Stimulated activated CD4-positive, alpha-beta T cell treated with anti-CD3 and anti-CD28 coated beads, Interleukin-15, amount 100 ng/mL, for 1 hour (primary cell): ENCODE results near the gene NTRK2.
"Not testable (repeated sequence)": the region's sequence is repeated elsewhere in the genome, so short reads cannot be mapped to it uniquely, and the experiment has no call there.

ENCODE experiments used
- DNase-seq, 2 donors: peaks; one replicate each; pipeline ENCODE4 v3.0.0-alpha.2; 2020; ENCODE audit warnings: low read depth in 1 of 2, low spot score in 1 of 2

Gene NTRK2

GRCh38 chr9:84875193-84875592 lies 205.7 kb downstream of the NTRK2 start:
- no peak for DNase-seq

- no peak for DNase-seq
These were observed 210.1 kb downstream of the NTRK2 start for GRCh38 chr9:84879631-84880030.

- no peak for DNase-seq
These were observed 211.3 kb downstream of the NTRK2 start for GRCh38 chr9:84880835-84881234.

- DNase-seq: no peak
These were observed 217.3 kb downstream of the NTRK2 start for GRCh38 chr9:84886866-84887265.

GRCh38 chr9:84891924-84892323 lies 222.4 kb downstream of the NTRK2 start:
- no peak for DNase-seq

GRCh38 chr9:84893419-84894128 lies 224.0 kb downstream of the NTRK2 start:
- DNase-seq: no peak

GRCh38 chr9:84894859-84895258 lies 225.3 kb downstream of the NTRK2 start:
- DNase-seq: no peak

GRCh38 chr9:84897362-84898094 lies 228.0 kb downstream of the NTRK2 start:
- DNase-seq: no peak

- DNase-seq: no peak
These were observed 228.7 kb downstream of the NTRK2 start for GRCh38 chr9:84898188-84898587.

GRCh38 chr9:84898618-84899017 lies 229.1 kb downstream of the NTRK2 start:
- not testable (repeated sequence) for DNase-seq

GRCh38 chr9:84899326-84899725 lies 229.8 kb downstream of the NTRK2 start:
- no peak for DNase-seq

- no peak for DNase-seq
These were observed 230.9 kb downstream of the NTRK2 start for GRCh38 chr9:84900421-84900820.

- no peak for DNase-seq
These were observed 234.4 kb downstream of the NTRK2 start for GRCh38 chr9:84903963-84904362.

GRCh38 chr9:84916769-84917168 lies 247.2 kb downstream of the NTRK2 start:
- DNase-seq: no peak

GRCh38 chr9:84917366-84918070 lies 248.0 kb downstream of the NTRK2 start:
- no peak for DNase-seq

- DNase-seq: no peak
These were observed 249.9 kb downstream of the NTRK2 start for GRCh38 chr9:84919440-84919839.

- DNase-seq: no peak
These were observed 251.6 kb downstream of the NTRK2 start for GRCh38 chr9:84921175-84921574.

- no peak for DNase-seq
These were observed 252.5 kb downstream of the NTRK2 start for GRCh38 chr9:84922051-84922450.

- no peak for DNase-seq
These were observed 254.7 kb downstream of the NTRK2 start for GRCh38 chr9:84924266-84924665.

GRCh38 chr9:84925225-84925872 lies 255.8 kb downstream of the NTRK2 start:
- DNase-seq: no peak

- DNase-seq: no peak
These were observed 257.3 kb downstream of the NTRK2 start for GRCh38 chr9:84926793-84927192.

- no peak for DNase-seq
These were observed 258.9 kb downstream of the NTRK2 start for GRCh38 chr9:84928419-84928818.
